Panc1 (cell line): ENCODE measurements around the gene GPS1. TPM values are rescaled to one million over a fixed set of nuclear protein-coding genes. Genes with fewer than 3 reads are reported as not detected.
A peak's percentile ranks its signal among the peaks of the same experiment; 100 is the strongest.

Experiments used
- ATAC-seq: fragments of 200-7000 bp; cut with Tn5 transposase; 2 replicates; pipeline ENCODE4 v1.9.1; 2020; ENCODE audit warnings: mild to moderate bottlenecking, moderate library complexity
- BruUV-seq: library from RNA; stranded (reverse); fragments of 400-500 nt; replicated peaks from 2 replicates; lab custom pipeline; 2021; lab: Mats Ljungman, UMichigan
- CTCF ChIA-PET: fragments of 300-600 bp; sonication (Branson Sonifier 250); formaldehyde crosslinking; loops from one replicate; lab custom pipeline; 2022; ENCODE audit warnings: antibody characterized with exemption; lab: Charles Lee
- POLR2A ChIA-PET: fragments of 300-600 bp; sonication (Branson Sonifier 250); formaldehyde crosslinking; loops from one replicate; lab custom pipeline; 2022; ENCODE audit warnings: antibody characterized with exemption; lab: Charles Lee
- DNase-seq: peaks from one replicate; pipeline ENCODE4 v3.0.0-alpha.2; 2010; ENCODE audit warnings: low read depth, low spot score
- H3K27ac ChIP-seq: 2 replicates; pipeline ENCODE4 v1.5.1; 2011; ENCODE audit warnings: mild to moderate bottlenecking, low read length, inconsistent platforms
- H3K27me3 ChIP-seq: fragments of 200-500 bp; sonication (Bioruptor generic); 2 replicates; pipeline ENCODE4 v1.6.0; 2014; ENCODE audit warnings: low read length, inconsistent platforms; ENCODE audit not compliant: control insufficient read depth, insufficient read depth
- H3K36me3 ChIP-seq: fragments of 200-500 bp; sonication (Bioruptor generic); 2 replicates; pipeline ENCODE4 v1.5.1; 2014; ENCODE audit warnings: inconsistent platforms, mild to moderate bottlenecking, low read length, moderate library complexity; ENCODE audit not compliant: control insufficient read depth, insufficient read depth
- H3K4me1 ChIP-seq: 2 replicates; pipeline ENCODE4 v1.5.1; 2011; ENCODE audit warnings: inconsistent platforms, mild to moderate bottlenecking, low read length, moderate library complexity; ENCODE audit not compliant: control insufficient read depth, insufficient read depth
- H3K4me3 ChIP-seq, 2 experiments: 2 replicates each; pipeline ENCODE4 v1.5.1; 2011 to 2012; ENCODE audit warnings: low read depth in 2 of 2, low read length in 2 of 2, mild to moderate bottlenecking in 2 of 2, inconsistent platforms in 1 of 2, moderate library complexity in 1 of 2
- H3K9me3 ChIP-seq: fragments of 200-500 bp; sonication (Bioruptor generic); 2 replicates; pipeline ENCODE4 v1.5.1; 2014; ENCODE audit warnings: low read depth, mild to moderate bottlenecking, inconsistent platforms, low read length, moderate library complexity; ENCODE audit not compliant: control insufficient read depth, insufficient read depth
- CTCF ChIP-seq: fragments of 450-650 bp; IDR thresholded peaks from 2 replicates; pipeline ENCODE4 v1.5.1; 2017; ENCODE audit warnings: mild to moderate bottlenecking
- POLR2AphosphoS5 ChIP-seq: IDR thresholded peaks from 2 replicates; pipeline ENCODE4 v1.6.1; 2012; ENCODE audit warnings: mild to moderate bottlenecking, low read depth, low read length, moderate library complexity
- REST ChIP-seq, 2 experiments: IDR thresholded peaks; 2 replicates each; pipeline ENCODE4 v1.6.1; 2011 to 2012; ENCODE audit warnings: low read depth in 2 of 2, control low read depth in 1 of 2, low read length in 1 of 2, mild to moderate bottlenecking in 1 of 2, moderate library complexity in 1 of 2; ENCODE audit not compliant: insufficient read depth in 1 of 2
- SIN3A ChIP-seq: IDR thresholded peaks from 2 replicates; pipeline ENCODE4 v1.6.1; 2012; ENCODE audit warnings: low read depth, mild to moderate bottlenecking, low read length, moderate library complexity, borderline replicate concordance; ENCODE audit not compliant: insufficient read depth
- in situ Hi-C: cut with HindIII; loops from 2 replicates; pipeline ENCODE4 v1.10.0; 2016; ENCODE audit warnings: low sequenced_read_pairs, low pct_unique_long_range_greater_than_20kb
- intact Hi-C: fragments of 100-400 bp; cut with micrococcal nuclease; formaldehyde crosslinking; loops from one replicate; pipeline ENCODE4 v1.10.0; 2022; ENCODE audit not compliant: unreplicated experiment
- total RNA-seq: library from RNA; stranded (reverse); gene quantifications from one replicate; pipeline ENCODE4 v1.2.1, GENCODE V29; 2021; ENCODE audit not compliant: unreplicated experiment

Gene GPS1
- total RNA-seq, 1 experiment from 2014 or later, result 175 TPM

- BruUV-seq, result no TSS peak
- ChIA-PET CTCF (no interaction called here), POLR2A (no interaction called here)
- ATAC-seq (no peak), DNase-seq (no peak)
- H3K36me3 ChIP-seq, result peaks cover 7% of the 10 kb centered on the region
- no peaks in the 10 kb centered on the region for H3K9me3 ChIP-seq
- H3K27ac ChIP-seq, result no peak overlapping the region
- no peaks in the 10 kb centered on the region for H3K27me3 ChIP-seq
- H3K4me3 ChIP-seq, result no peak overlapping the region
- no peak for TF ChIP-seq REST (IDR thresholded peaks at IDR 0.05; ENCODE audit: insufficient read depth in 1 of 2, low read depth in 2 of 2, low read length in 1 of 2)
- H3K4me1 ChIP-seq, result peaks cover 25% of the 10 kb centered on the region
- intact Hi-C loops (no loop called here), in situ Hi-C loops (no loop called here)
Measured at GRCh38 chr17:82080789-82081464, 29.2 kb downstream of the GPS1 start.

- BruUV-seq, result no TSS peak
- DNase-seq, result no peak
- CTCF ChIA-PET, result no interaction called here
- Histone ChIP-seq H3K4me1 (peaks cover 22% of the 10 kb centered on the region), H3K4me3 (no peak overlapping the region), H3K27me3 (no peaks in the 10 kb centered on the region), H3K9me3 (no peaks in the 10 kb centered on the region), H3K36me3 (peaks cover 10% of the 10 kb centered on the region), H3K27ac (no peak overlapping the region)
- in situ Hi-C loops (no loop called here), intact Hi-C loops (no loop called here)
- no peak for ATAC-seq
- TF ChIP-seq SIN3A, result no peak
- no peak for TF ChIP-seq POLR2AphosphoS5
- no peak for TF ChIP-seq CTCF
- 0 out of 4 replicates have a peak, but pooled peaks of 1 of the 2 experiments have one; percentile 12 for TF ChIP-seq REST (IDR thresholded peaks at IDR 0.05; ENCODE audit: insufficient read depth in 1 of 2, low read depth in 2 of 2, low read length in 1 of 2)
- POLR2A ChIA-PET, result no interaction called here
Measured at GRCh38 chr17:82081546-82081945, 29.8 kb downstream of the GPS1 start.
